Neuronal stem cell (in vitro differentiated cells): Measurements from ENCODE around the gene EMC9.

Experiments used
- DNase-seq: peaks from one replicate; pipeline ENCODE4 v3.0.0-alpha.2; 2013; ENCODE audit warnings: low spot score
- H2AFZ ChIP-seq: one replicate; pipeline ENCODE4 v1.6.1; 2013; ENCODE audit warnings: mild to moderate bottlenecking, low read length, inconsistent platforms
- H2AK5ac ChIP-seq: 2 replicates; pipeline ENCODE4 v1.6.1; 2013; ENCODE audit warnings: low read depth, mild to moderate bottlenecking, inconsistent platforms, low read length, moderate library complexity, mixed read lengths
- H2BK120ac ChIP-seq: 2 replicates; pipeline ENCODE4 v1.6.1; 2013; ENCODE audit warnings: low read depth, mild to moderate bottlenecking, inconsistent platforms, low read length, moderate library complexity, mixed read lengths
- H2BK12ac ChIP-seq: one replicate; pipeline ENCODE4 v1.6.1; 2013; ENCODE audit warnings: low read length, inconsistent platforms
- H2BK15ac ChIP-seq: 2 replicates; pipeline ENCODE4 v1.6.1; 2013; ENCODE audit warnings: mild to moderate bottlenecking, low read length, inconsistent platforms, mixed read lengths
- H2BK5ac ChIP-seq: one replicate; pipeline ENCODE4 v1.6.1; 2013; ENCODE audit warnings: inconsistent platforms, mild to moderate bottlenecking, low read length, moderate library complexity
- H3K14ac ChIP-seq: one replicate; pipeline ENCODE4 v1.6.1; 2013; ENCODE audit warnings: low read length, inconsistent platforms
- H3K18ac ChIP-seq: 2 replicates; pipeline ENCODE4 v1.6.1; 2013; ENCODE audit warnings: low read length, inconsistent platforms
- H3K23ac ChIP-seq: 2 replicates; pipeline ENCODE4 v1.6.1; 2013; ENCODE audit warnings: low read depth, mild to moderate bottlenecking, mixed read lengths, low read length, inconsistent platforms; ENCODE audit not compliant: poor library complexity
- H3K27ac ChIP-seq: replicated peaks from 3 replicates; pipeline ENCODE4 v1.5.1; 2013; ENCODE audit warnings: low read length, inconsistent platforms
- H3K27me3 ChIP-seq, 3 experiments: 2 replicates each; pipeline ENCODE4 v1.6.1; 2013; ENCODE audit warnings: low read length in 3 of 3, mild to moderate bottlenecking in 2 of 3, inconsistent platforms in 1 of 3, low read depth in 1 of 3, mixed read lengths in 1 of 3, moderate library complexity in 1 of 3; ENCODE audit not compliant: control insufficient read depth in 3 of 3, insufficient read depth in 3 of 3
- H3K36me3 ChIP-seq, 2 donors: replicated peaks in 1 of 2; 2 replicates each; pipeline ENCODE4 v1.6.1; 2013; ENCODE audit warnings: low read length in 2 of 2; ENCODE audit not compliant: control insufficient read depth in 2 of 2, insufficient read depth in 2 of 2
- H3K4ac ChIP-seq: 2 replicates; pipeline ENCODE4 v1.6.1; 2013; ENCODE audit warnings: inconsistent platforms, mild to moderate bottlenecking, low read length, moderate library complexity
- H3K4me1 ChIP-seq, 2 donors: 1 replicate in 1 of 2; 2 replicates in 1 of 2; pipeline ENCODE4 v1.6.1; 2013; ENCODE audit warnings: low read length in 2 of 2, low read depth in 1 of 2; ENCODE audit not compliant: control insufficient read depth in 2 of 2, insufficient read depth in 1 of 2
- H3K4me2 ChIP-seq: one replicate; pipeline ENCODE4 v1.6.1; 2013; ENCODE audit warnings: mild to moderate bottlenecking, low read length, inconsistent platforms; ENCODE audit not compliant: insufficient read depth, poor library complexity, severe bottlenecking
- H3K4me3 ChIP-seq, 2 donors: 2 replicates each; pipeline ENCODE4 v1.5.1; 2013; ENCODE audit warnings: low read length in 2 of 2, mild to moderate bottlenecking in 2 of 2, inconsistent platforms in 1 of 2, moderate library complexity in 1 of 2
- H3K79me1 ChIP-seq: one replicate; pipeline ENCODE4 v1.6.1; 2013; ENCODE audit warnings: low read depth, mild to moderate bottlenecking, inconsistent platforms, low read length, moderate library complexity
- H3K9ac ChIP-seq: one replicate; pipeline ENCODE4 v1.6.1; 2013; ENCODE audit warnings: mild to moderate bottlenecking, low read depth, low read length, inconsistent platforms; ENCODE audit not compliant: poor library complexity
- H3K9me3 ChIP-seq, 2 donors: replicated peaks in 1 of 2; 2 replicates each; pipeline versions ENCODE3 to v1.6.1; 2013; ENCODE audit warnings: low read length in 2 of 2, mild to moderate bottlenecking in 2 of 2, inconsistent platforms in 1 of 2, low read depth in 1 of 2, mixed read lengths in 1 of 2, moderate library complexity in 1 of 2; ENCODE audit not compliant: control insufficient read depth in 2 of 2, insufficient read depth in 1 of 2
- H4K8ac ChIP-seq: one replicate; pipeline ENCODE4 v1.6.1; 2013; ENCODE audit warnings: low read depth, mild to moderate bottlenecking, inconsistent platforms, low read length, moderate library complexity
- H4K91ac ChIP-seq: one replicate; pipeline ENCODE4 v1.6.1; 2013; ENCODE audit warnings: low read length, low read depth, mild to moderate bottlenecking, inconsistent platforms; ENCODE audit not compliant: poor library complexity
- WGBS, 2 donors: extraction: QIAGEN DNeasy Blood & Tissue Kit; methylation state at CpG; one replicate each; pipeline ENCODE4 v1.1.7; 2013; ENCODE audit warnings: missing lambda C conversion rate in 2 of 2, mixed read lengths in 1 of 2; ENCODE audit not compliant: insufficient read length in 2 of 2, insufficient replicate concordance in 1 of 2; ENCODE audit errors: extremely low coverage in 2 of 2; 5-methylcytosine and 5-hydroxymethylcytosine counted together

The EMC9 gene

GRCh38 chr14:24185026-24185425 is 43.6 kb upstream of the EMC9 start:
- Histone ChIP-seq H2BK15ac (no peak overlapping the region), H3K4ac (no peak overlapping the region), H2BK120ac (no peak overlapping the region), H4K91ac (no peak overlapping the region), H3K27ac (no peak overlapping the region), H3K4me1 (peaks cover 4 to 7% of the 10 kb centered on the region in 2 donors), H3K4me2 (no peak overlapping the region), H3K79me1 (peaks cover 11% of the 10 kb centered on the region), H3K23ac (no peak overlapping the region), H3K9me3 (no peaks in the 10 kb centered on the region), H2BK5ac (peak overlapping the region; percentile 20), H3K27me3 (no peaks in the 10 kb centered on the region), H3K36me3 (peaks cover 63 to 80% of the 10 kb centered on the region in 2 donors), H3K14ac (no peak overlapping the region), H2AK5ac (no peak overlapping the region), H3K9ac (peak overlapping the region; percentile 34), H2BK12ac (no peak overlapping the region), H3K18ac (no peak overlapping the region), H4K8ac (no peak overlapping the region), H2AFZ (no peak overlapping the region), H3K4me3 (no peak overlapping the region)
- no CpG with 5 or more reads among the region's 7 CpGs for WGBS, 2 donors
- no peak for DNase-seq

- Histone ChIP-seq H2BK5ac (peak overlapping the region; percentile 20), H3K9me3 (no peaks in the 10 kb centered on the region), H2AFZ (no peak overlapping the region), H3K14ac (no peak overlapping the region), H2BK12ac (no peak overlapping the region), H3K23ac (no peak overlapping the region), H3K27me3 (no peaks in the 10 kb centered on the region), H2BK120ac (no peak overlapping the region), H2BK15ac (no peak overlapping the region), H3K4me3 (no peak overlapping the region), H3K79me1 (peaks cover 12% of the 10 kb centered on the region), H3K36me3 (peaks cover 70 to 82% of the 10 kb centered on the region in 2 donors), H3K27ac (no peak overlapping the region), H3K9ac (no peak overlapping the region), H2AK5ac (no peak overlapping the region), H3K4ac (no peak overlapping the region), H3K18ac (no peak overlapping the region), H3K4me1 (peaks cover 4 to 7% of the 10 kb centered on the region in 2 donors), H4K91ac (no peak overlapping the region), H4K8ac (no peak overlapping the region), H3K4me2 (no peak overlapping the region)
- DNase-seq = no peak
- WGBS, 2 donors = no CpG with 5 or more reads among the region's 19 CpGs
Observed at GRCh38 chr14:24184104-24184970, 42.9 kb upstream of the EMC9 start.

- WGBS, 2 donors = no CpG with 5 or more reads among the region's 15 CpGs
- no peak overlapping the region for H3K14ac ChIP-seq
- H3K36me3 ChIP-seq = peaks cover 82 to 95% of the 10 kb centered on the region in 2 donors
Observed at GRCh38 chr14:24183014-24183481, 41.7 kb upstream of the EMC9 start.

DNA sequence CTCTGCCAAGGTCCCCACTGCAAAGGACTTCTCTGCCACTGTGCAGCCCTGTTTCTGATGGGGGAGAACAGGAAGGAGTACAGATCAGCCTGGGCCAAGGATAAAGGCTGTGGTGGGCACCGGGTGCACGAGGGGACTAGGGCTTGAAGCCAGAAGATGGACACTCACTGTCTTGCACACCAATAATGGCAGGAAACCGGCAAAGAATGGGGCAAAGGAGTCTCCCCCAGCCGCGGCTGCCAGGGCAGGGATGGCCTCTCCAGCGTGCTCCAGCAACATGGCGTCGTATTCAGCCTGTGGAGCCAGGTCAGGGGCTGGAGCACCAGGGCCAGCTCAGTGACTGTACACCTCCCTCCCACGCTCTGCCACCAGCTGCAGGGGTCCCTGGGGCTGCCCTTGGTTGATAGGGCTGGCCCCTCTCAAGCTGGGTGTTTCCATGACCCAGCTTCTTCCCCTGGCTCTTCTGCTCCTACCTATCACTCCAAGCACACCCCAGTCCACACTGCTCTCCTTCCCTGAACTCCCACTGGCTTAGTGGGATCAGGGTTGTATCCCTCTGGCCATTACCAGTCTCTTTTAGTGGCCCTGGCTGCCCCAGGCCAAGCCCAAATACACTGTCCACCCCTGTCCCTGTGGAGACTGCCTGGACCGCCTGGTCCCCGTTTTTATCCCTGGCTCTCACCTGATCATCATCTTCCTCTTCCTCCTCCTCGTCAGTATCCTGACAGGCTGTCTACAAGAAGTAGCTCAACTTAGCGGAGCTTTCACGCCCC is 40.9 kb upstream of the EMC9 start:
- H3K27me3 ChIP-seq = no peaks in the 10 kb centered on the region
- no peak overlapping the region for H4K91ac ChIP-seq
- H2BK12ac ChIP-seq = no peak overlapping the region
- no peak overlapping the region for H2AFZ ChIP-seq
- H2BK120ac ChIP-seq = no peak overlapping the region
- no CpG with 5 or more reads among the region's 14 CpGs for WGBS, 2 donors
- no peak for DNase-seq
- no peak overlapping the region for H3K4ac ChIP-seq
- peak overlapping the region; percentile 9 for H3K9ac ChIP-seq
- H3K4me3 ChIP-seq = peak overlapping the region in 1 of 2 donors; percentile 2
- H3K18ac ChIP-seq = no peak overlapping the region
- H3K14ac ChIP-seq = no peak overlapping the region
- no peak overlapping the region for H3K4me2 ChIP-seq
- peaks cover 8% of the 10 kb centered on the region for H3K79me1 ChIP-seq
- H4K8ac ChIP-seq = no peak overlapping the region
- H2BK5ac ChIP-seq = no peak overlapping the region
- no peak overlapping the region for H2BK15ac ChIP-seq
- peak overlapping the region; percentile 43 for H3K23ac ChIP-seq
- no peak overlapping the region for H3K27ac ChIP-seq
- peaks cover 86 to 99% of the 10 kb centered on the region in 2 donors for H3K36me3 ChIP-seq
- no peak overlapping the region for H2AK5ac ChIP-seq
- no peaks in the 10 kb centered on the region for H3K9me3 ChIP-seq
- no peaks in the 10 kb centered on the region for H3K4me1 ChIP-seq

More at GRCh38 chr14:24183014-24183481, 41.7 kb upstream of the EMC9 start:
- Histone ChIP-seq H3K9ac (no peak overlapping the region), H3K27me3 (no peaks in the 10 kb centered on the region), H2BK5ac (no peak overlapping the region), H2AFZ (no peak overlapping the region), H3K4me2 (no peak overlapping the region), H3K4me1 (peaks cover 4 to 7% of the 10 kb centered on the region in 2 donors), H2AK5ac (no peak overlapping the region), H3K9me3 (no peaks in the 10 kb centered on the region), H2BK120ac (no peak overlapping the region), H4K91ac (no peak overlapping the region), H3K4ac (no peak overlapping the region), H3K4me3 (no peak overlapping the region), H3K79me1 (peaks cover 12% of the 10 kb centered on the region), H4K8ac (no peak overlapping the region), H3K27ac (no peak overlapping the region), H2BK12ac (no peak overlapping the region), H3K18ac (no peak overlapping the region), H2BK15ac (no peak overlapping the region), H3K23ac (peak overlapping the region; percentile 20)
- no peak for DNase-seq
